PC-3 (cell line): ENCODE data around the gene MEI1.

ENCODE experiments used
- EZH2 ChIP-seq: fragments of 300-600 bp; sonication (generic); IDR thresholded peaks from one replicate; pipeline ENCODE4 v1.6.1; 2017; ENCODE audit warnings: antibody characterized with exemption, mild to moderate bottlenecking, low read length; ENCODE audit not compliant: unreplicated experiment
- EZH2phosphoT487 ChIP-seq: fragments of 300-600 bp; sonication (generic); IDR thresholded peaks from 2 replicates; pipeline ENCODE4 v1.6.1; 2018; ENCODE audit warnings: mild to moderate bottlenecking, antibody characterized with exemption, low read length, borderline replicate concordance
- TF ChIP-seq, protein P1 (sequence below): fragments of 300-600 bp; sonication (generic); conservative IDR thresholded peaks from 2 replicates; pipeline ENCODE4 v1.5.1; 2017; ENCODE audit warnings: antibody characterized with exemption, low read depth, mild to moderate bottlenecking, low read length

DNA sequence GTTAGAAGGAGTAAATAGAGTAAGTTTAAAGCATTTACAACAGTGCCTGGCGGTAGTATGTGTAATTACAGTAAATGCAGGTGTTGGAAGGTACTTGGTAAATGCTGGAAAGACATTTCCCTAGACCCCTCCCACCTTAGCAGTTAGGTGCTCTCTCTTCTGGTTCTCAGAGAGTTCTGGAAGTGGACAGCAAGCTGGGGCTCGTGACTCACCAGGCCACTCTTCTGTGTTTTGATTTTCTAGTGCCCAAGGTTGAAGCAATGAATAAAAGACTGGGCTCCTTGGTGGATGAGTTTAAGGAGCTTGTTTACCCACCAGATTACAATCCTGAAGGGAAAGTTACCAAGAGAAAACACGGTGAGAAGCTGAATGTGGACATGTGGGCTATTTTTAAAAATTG is 38.2 kb upstream of the MEI1 start:
- TF ChIP-seq, protein P1, sequence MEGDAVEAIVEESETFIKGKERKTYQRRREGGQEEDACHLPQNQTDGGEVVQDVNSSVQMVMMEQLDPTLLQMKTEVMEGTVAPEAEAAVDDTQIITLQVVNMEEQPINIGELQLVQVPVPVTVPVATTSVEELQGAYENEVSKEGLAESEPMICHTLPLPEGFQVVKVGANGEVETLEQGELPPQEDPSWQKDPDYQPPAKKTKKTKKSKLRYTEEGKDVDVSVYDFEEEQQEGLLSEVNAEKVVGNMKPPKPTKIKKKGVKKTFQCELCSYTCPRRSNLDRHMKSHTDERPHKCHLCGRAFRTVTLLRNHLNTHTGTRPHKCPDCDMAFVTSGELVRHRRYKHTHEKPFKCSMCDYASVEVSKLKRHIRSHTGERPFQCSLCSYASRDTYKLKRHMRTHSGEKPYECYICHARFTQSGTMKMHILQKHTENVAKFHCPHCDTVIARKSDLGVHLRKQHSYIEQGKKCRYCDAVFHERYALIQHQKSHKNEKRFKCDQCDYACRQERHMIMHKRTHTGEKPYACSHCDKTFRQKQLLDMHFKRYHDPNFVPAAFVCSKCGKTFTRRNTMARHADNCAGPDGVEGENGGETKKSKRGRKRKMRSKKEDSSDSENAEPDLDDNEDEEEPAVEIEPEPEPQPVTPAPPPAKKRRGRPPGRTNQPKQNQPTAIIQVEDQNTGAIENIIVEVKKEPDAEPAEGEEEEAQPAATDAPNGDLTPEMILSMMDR: no peak
- TF ChIP-seq EZH2: no peak
- TF ChIP-seq EZH2phosphoT487: no peak
